Endothelial cell of umbilical vein (primary cell): ENCODE data around the gene CD247.

Source experiments
- CTCF ChIP-seq, 2 donors: IDR thresholded peaks; 1 replicate in 1 of 2; 2 replicates in 1 of 2; pipeline ENCODE4 v1.5.1; 2011; ENCODE audit warnings: low read length in 2 of 2, mild to moderate bottlenecking in 2 of 2, moderate library complexity in 2 of 2, control low read depth in 1 of 2, inconsistent platforms in 1 of 2, low read depth in 1 of 2; ENCODE audit not compliant: insufficient read depth in 1 of 2; ENCODE audit errors: extremely low read depth in 1 of 2
- EZH2 ChIP-seq: IDR thresholded peaks from 2 replicates; pipeline ENCODE4 v1.6.1; 2012; ENCODE audit warnings: borderline replicate concordance, low read depth, mild to moderate bottlenecking, moderate library complexity, low read length, inconsistent platforms; ENCODE audit not compliant: severe bottlenecking
- FOS ChIP-seq: IDR thresholded peaks from 2 replicates; pipeline ENCODE4 v1.6.1; 2011; ENCODE audit warnings: mild to moderate bottlenecking, low read length, moderate library complexity, borderline replicate concordance; ENCODE audit not compliant: insufficient read depth
- GATA2 ChIP-seq: IDR thresholded peaks from 2 replicates; pipeline ENCODE4 v1.7.0; 2011; ENCODE audit warnings: low read depth, mild to moderate bottlenecking, moderate library complexity, mixed read lengths, low read length; ENCODE audit not compliant: insufficient read length, insufficient read depth
- JUN ChIP-seq: IDR thresholded peaks from 2 replicates; pipeline ENCODE4 v1.6.1; 2011; ENCODE audit warnings: borderline replicate concordance, low read depth; ENCODE audit not compliant: insufficient read length, insufficient read depth
- POLR2A ChIP-seq: IDR thresholded peaks from 2 replicates; pipeline ENCODE4 v1.6.1; 2012; ENCODE audit warnings: low read depth, mild to moderate bottlenecking, control low read depth, low read length
- POLR2AphosphoS5 ChIP-seq: IDR thresholded peaks from 2 replicates; pipeline ENCODE4 v1.6.1; 2012; ENCODE audit warnings: low read depth, mild to moderate bottlenecking, control low read depth, low read length, moderate library complexity; ENCODE audit not compliant: insufficient read depth

GRCh38 chr1:167457936-167458584 lies 60.3 kb downstream of the CD247 start:
- TF ChIP-seq CTCF (IDR thresholded peaks at IDR 0.05; ENCODE audit: extremely low read depth in 1 of 2, insufficient read depth in 1 of 2, low read depth in 1 of 2, low read length in 2 of 2) (no peak), POLR2A (no peak), EZH2 (no peak), JUN (no peak), GATA2 (no peak), FOS (no peak), POLR2AphosphoS5 (no peak)
